ENCODE results near the gene RABL6.

DNA sequence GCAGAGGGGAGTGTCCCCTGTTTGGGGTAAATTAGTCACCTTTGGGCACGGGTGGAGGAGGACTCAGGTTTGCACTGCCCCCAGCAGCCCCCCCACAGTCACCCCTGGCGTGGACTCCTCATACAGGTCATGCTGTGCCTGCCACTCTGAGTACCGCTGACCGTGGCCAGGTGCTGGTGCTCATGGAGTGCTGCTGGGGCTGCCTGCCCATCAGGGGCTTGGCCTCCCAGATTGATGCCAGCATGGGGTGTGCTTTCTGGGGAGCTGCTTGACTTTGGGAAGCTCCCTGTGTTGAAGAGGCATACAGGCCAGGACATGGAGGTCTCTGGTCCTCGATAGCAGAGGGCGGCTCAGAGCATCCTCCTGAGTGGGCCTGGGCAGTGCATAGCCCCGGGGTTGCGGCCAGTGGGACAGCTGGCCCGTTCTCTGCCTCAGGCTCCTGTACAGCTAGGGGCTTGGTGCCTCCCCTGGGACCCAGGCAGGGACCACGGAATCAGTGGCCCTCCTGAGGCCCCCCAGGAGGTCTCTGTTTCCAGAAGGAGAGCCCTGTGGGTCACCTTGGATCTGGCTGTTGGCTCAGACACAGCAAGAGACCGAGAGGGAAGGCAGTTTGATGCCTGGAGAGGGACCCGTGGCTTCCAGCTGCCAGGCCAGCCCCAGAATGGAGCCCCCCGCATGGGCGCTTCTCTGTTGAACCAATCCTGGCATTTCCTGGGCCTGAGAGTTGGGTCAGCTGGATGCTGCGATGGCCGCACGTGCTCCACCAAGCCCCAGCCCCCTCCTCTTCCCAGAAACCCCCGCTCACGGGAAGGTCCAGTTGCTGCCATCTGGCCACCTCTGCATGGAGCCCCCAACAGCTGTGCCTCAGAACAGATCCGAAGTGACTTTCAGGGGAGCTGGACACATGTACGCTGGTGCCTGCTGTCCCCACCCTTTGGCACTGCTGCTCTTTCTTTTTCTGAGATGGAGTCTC lies 28.5 kb downstream of the RABL6 start:
- TF ChIP-seq CTCF (IDR thresholded peaks at IDR 0.05; ENCODE audit: insufficient read depth, low read depth, low read length) (no peak), EZH2 (IDR thresholded peaks at IDR 0.05; ENCODE audit: insufficient read depth, low read length) (no peak)
